Common myeloid progenitor, CD34-positive (primary cell): ENCODE results near the gene CDH4.
A peak's percentile ranks its signal among the peaks of the same experiment; 100 is the strongest.

Experiments
- CTCF ChIA-PET: fragments of 350-600 bp; sonication (Branson Sonifier 250); formaldehyde crosslinking; loops from one replicate; lab custom pipeline; 2021; ENCODE audit warnings: antibody characterized with exemption; lab: Charles Lee
- POLR2A ChIA-PET: fragments of 350-600 bp; sonication (Branson Sonifier 250); formaldehyde crosslinking; loops from one replicate; lab custom pipeline; 2021; ENCODE audit warnings: antibody characterized with exemption; lab: Charles Lee
- DNase-seq, 3 donors: peaks; one replicate each; pipeline versions ENCODE4 v3.0.0 to v3.0.0-alpha.2; 2013
- H3K27ac ChIP-seq, 2 experiments: 1 replicate in 1 of 2; 2 replicates in 1 of 2; pipeline ENCODE4 v1.7.0; 2013; ENCODE audit warnings: inconsistent platforms in 2 of 2, low read length in 2 of 2, mild to moderate bottlenecking in 2 of 2, low read depth in 1 of 2, moderate library complexity in 1 of 2; ENCODE audit not compliant: severe bottlenecking in 2 of 2, insufficient read depth in 1 of 2, poor library complexity in 1 of 2
- H3K27me3 ChIP-seq, 5 experiments: replicated peaks in 2 of 5; 1 replicate in 3 of 5; 2 replicates in 2 of 5; pipeline versions ENCODE4 v1.6.1 to v1.7.0; 2013; ENCODE audit warnings: low read length in 4 of 5, mild to moderate bottlenecking in 2 of 5, moderate library complexity in 2 of 5, inconsistent platforms in 1 of 5; ENCODE audit not compliant: insufficient read depth in 5 of 5, control insufficient read depth in 4 of 5
- H3K36me3 ChIP-seq, 4 experiments: 1 replicate in 2 of 4; 2 replicates in 2 of 4; pipeline versions ENCODE4 v1.6.1 to v1.7.0; 2013; ENCODE audit warnings: low read length in 3 of 4, control low read depth in 1 of 4, mild to moderate bottlenecking in 1 of 4; ENCODE audit not compliant: control insufficient read depth in 4 of 4, insufficient read depth in 4 of 4
- H3K4me1 ChIP-seq, 4 experiments: 1 replicate in 3 of 4; 2 replicates in 1 of 4; pipeline versions ENCODE4 v1.6.1 to v1.7.1; 2013; ENCODE audit warnings: low read length in 3 of 4, mild to moderate bottlenecking in 3 of 4, control low read depth in 1 of 4, inconsistent platforms in 1 of 4, moderate library complexity in 1 of 4; ENCODE audit not compliant: control insufficient read depth in 4 of 4, insufficient read depth in 4 of 4; ENCODE audit errors: control extremely low read depth in 1 of 4
- H3K4me3 ChIP-seq, 7 experiments: 1 replicate in 4 of 7; 2 replicates in 3 of 7; pipeline versions ENCODE4 v1.5.1 to v1.7.0; 2013; ENCODE audit warnings: mild to moderate bottlenecking in 7 of 7, low read length in 6 of 7, moderate library complexity in 6 of 7, inconsistent platforms in 2 of 7, low read depth in 2 of 7, control low read depth in 1 of 7; ENCODE audit not compliant: insufficient read depth in 4 of 7, control insufficient read depth in 1 of 7; ENCODE audit errors: extremely low read depth in 1 of 7
- H3K9me3 ChIP-seq, 5 experiments: 1 replicate in 4 of 5; 2 replicates in 1 of 5; pipeline versions ENCODE4 v1.6.1 to v1.7.1; 2013; ENCODE audit warnings: low read length in 4 of 5, mild to moderate bottlenecking in 2 of 5, inconsistent platforms in 1 of 5, low read depth in 1 of 5, moderate library complexity in 1 of 5; ENCODE audit not compliant: control insufficient read depth in 4 of 5, insufficient read depth in 2 of 5; ENCODE audit errors: control extremely low read depth in 1 of 5
- WGBS: methylation state at CpG from one replicate; pipeline ENCODE4 v1.1.5; 2013; ENCODE audit not compliant: insufficient coverage; 5-methylcytosine and 5-hydroxymethylcytosine counted together

Gene CDH4

GRCh38 chr20:61257611-61258010 is 5.5 kb downstream of the CDH4 start:
- ChIA-PET CTCF (no interaction called here), POLR2A (no interaction called here)
- peaks cover 0 to 6% (median 0%) of the 10 kb centered on the region in 5 experiments for H3K9me3 ChIP-seq
- 98% methylated on average over 19 of the region's 20 CpGs for WGBS
- peaks cover 4 to 33% (median 10%) of the 10 kb centered on the region in 5 experiments for H3K27me3 ChIP-seq
- peaks cover 0 to 34% (median 19%) of the 10 kb centered on the region in 4 experiments for H3K4me1 ChIP-seq
- no peak overlapping the region for H3K4me3 ChIP-seq
- no peaks in the 10 kb centered on the region for H3K36me3 ChIP-seq
- DNase-seq, result no peak
- no peak overlapping the region for H3K27ac ChIP-seq

DNA sequence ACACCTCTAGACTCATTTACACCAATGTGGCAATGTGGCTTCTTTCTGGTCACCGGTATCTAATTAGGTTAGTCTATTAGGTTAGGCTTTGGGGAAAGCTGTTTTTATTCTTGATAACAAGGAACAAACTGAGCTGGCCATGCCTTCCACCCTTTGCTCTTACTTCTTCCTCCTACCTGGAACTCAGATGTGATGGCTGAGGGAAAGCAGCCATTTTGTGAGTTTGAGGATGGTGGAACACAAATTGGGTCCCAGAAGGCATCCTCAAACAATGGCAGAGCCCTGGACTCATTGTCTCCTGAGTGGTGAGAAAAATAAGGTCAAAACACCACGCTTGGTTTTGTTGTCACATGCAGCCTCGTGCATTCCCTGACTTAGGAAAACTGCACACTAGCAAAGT is 7.7 kb downstream of the CDH4 start:
- DNase-seq, result no peak
- Histone ChIP-seq H3K27ac (no peak overlapping the region), H3K4me1 (peaks cover 0 to 16% (median 7%) of the 10 kb centered on the region in 4 experiments), H3K27me3 (peaks cover 0 to 22% (median 9%) of the 10 kb centered on the region in 5 experiments), H3K36me3 (peaks cover 0 to 2% (median 0%) of the 10 kb centered on the region in 4 experiments), H3K4me3 (no peak overlapping the region), H3K9me3 (peaks cover 0 to 6% (median 0%) of the 10 kb centered on the region in 5 experiments)
- CTCF ChIA-PET, result interaction anchor here (3.2 kb wide), 1 partner anchor 1202 kb away, joined by 14 read pairs; no protein-coding TSS in a partner anchor
- POLR2A ChIA-PET, result no interaction called here
- WGBS, result 100% methylated on average over 2 of the region's 3 CpGs

GRCh38 chr20:61260905-61261304 is 8.8 kb downstream of the CDH4 start:
- DNase-seq, result no peak
- 71% methylated on average over 7 of the region's 7 CpGs for WGBS
- H3K4me3 ChIP-seq, result no peak overlapping the region
- peaks cover 0 to 6% (median 0%) of the 10 kb centered on the region in 5 experiments for H3K9me3 ChIP-seq
- no peak overlapping the region for H3K27ac ChIP-seq
- H3K36me3 ChIP-seq, result peaks cover 0 to 2% (median 0%) of the 10 kb centered on the region in 4 experiments
- CTCF ChIA-PET, result interaction anchor here (3.2 kb wide), 1 partner anchor 1203 kb away, joined by 14 read pairs; no protein-coding TSS in a partner anchor
- peaks cover 0 to 16% (median 7%) of the 10 kb centered on the region in 4 experiments for H3K4me1 ChIP-seq
- POLR2A ChIA-PET, result no interaction called here
- H3K27me3 ChIP-seq, result peaks cover 0 to 13% (median 0%) of the 10 kb centered on the region in 5 experiments

GRCh38 chr20:61262036-61262435 is 10.0 kb downstream of the CDH4 start:
- Histone ChIP-seq H3K9me3 (peaks cover 0 to 6% (median 0%) of the 10 kb centered on the region in 5 experiments), H3K36me3 (peaks cover 0 to 2% (median 0%) of the 10 kb centered on the region in 4 experiments), H3K4me1 (peaks cover 0 to 8% (median 4%) of the 10 kb centered on the region in 4 experiments), H3K4me3 (no peak overlapping the region), H3K27ac (no peak overlapping the region), H3K27me3 (peaks cover 0 to 6% (median 0%) of the 10 kb centered on the region in 5 experiments)
- WGBS, result 87% methylated on average over 18 of the region's 18 CpGs
- ChIA-PET CTCF (interaction anchor here (1.0 to 3.2 kb wide), 4 partner anchors 9 to 1207 kb away, joined by 3 to 14 read pairs (median 8); no protein-coding TSS in a partner anchor), POLR2A (no interaction called here)
- DNase-seq, result no peak

DNA sequence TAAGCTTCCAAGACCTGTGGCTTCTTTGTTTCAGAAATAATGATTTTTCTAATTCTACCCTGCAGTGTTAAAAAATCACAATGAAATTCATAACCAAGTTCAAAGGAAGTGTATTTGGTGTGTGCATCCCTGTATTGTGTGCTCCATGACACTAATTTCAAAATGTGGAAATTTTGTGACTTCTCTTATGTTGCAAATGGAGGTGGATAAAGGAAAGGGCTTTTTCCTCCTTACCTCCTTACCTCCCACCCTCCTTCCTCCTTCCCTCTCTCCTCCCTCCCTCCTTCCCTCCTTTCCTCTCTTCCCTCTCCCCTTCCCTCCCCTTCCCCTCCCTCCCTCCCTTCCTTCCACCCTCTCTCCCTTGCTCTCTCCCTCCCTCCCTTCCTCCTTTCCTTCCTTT is 10.5 kb downstream of the CDH4 start:
- H3K9me3 ChIP-seq, result peaks cover 0 to 6% (median 0%) of the 10 kb centered on the region in 5 experiments
- CTCF ChIA-PET, result interaction anchor here (1.0 to 3.2 kb wide), 6 partner anchors 9 to 1208 kb away, joined by 3 to 14 read pairs (median 6); no protein-coding TSS in a partner anchor
- no peak for DNase-seq
- no peak overlapping the region for H3K4me3 ChIP-seq
- H3K27me3 ChIP-seq, result peaks cover 0 to 6% (median 0%) of the 10 kb centered on the region in 5 experiments
- H3K4me1 ChIP-seq, result peaks cover 0 to 3% (median 2%) of the 10 kb centered on the region in 4 experiments
- POLR2A ChIA-PET, result no interaction called here
- H3K36me3 ChIP-seq, result peaks cover 0 to 2% (median 0%) of the 10 kb centered on the region in 4 experiments
- no peak overlapping the region for H3K27ac ChIP-seq

DNA sequence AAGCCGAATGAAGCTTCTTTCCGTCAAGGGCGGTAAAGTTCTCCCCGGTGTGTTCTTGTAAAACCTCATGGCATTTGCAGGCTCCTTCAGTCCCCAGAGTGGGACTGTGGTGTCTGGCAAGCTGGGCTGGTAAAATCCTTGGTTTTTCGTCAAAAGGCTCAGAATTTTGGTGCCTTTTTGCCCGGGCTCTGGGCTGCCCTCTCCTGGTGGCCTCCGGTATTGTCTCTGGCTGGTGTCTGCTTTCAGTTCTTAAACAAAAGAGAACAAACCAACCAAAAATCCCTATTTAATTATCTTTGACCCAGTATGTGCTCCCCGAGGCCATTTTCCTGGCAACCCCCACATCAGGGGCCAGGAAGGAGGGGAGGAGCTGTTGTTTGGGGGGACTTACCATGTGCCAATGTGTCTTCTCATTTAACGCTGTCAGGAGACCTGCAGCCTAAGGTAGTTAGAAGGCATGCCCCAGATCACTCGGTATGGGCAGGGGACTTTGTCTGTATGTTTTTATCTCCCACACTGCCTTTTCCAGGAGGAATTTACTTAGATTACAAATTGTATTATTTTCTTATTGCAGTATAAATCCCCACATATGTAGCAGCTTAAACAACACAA is 11.1 kb downstream of the CDH4 start:
- CTCF ChIA-PET, result interaction anchor here (1.3 to 3.2 kb wide), 5 partner anchors 10 to 1206 kb away, joined by 3 to 14 read pairs (median 7); no protein-coding TSS in a partner anchor
- H3K27me3 ChIP-seq, result peaks cover 0 to 6% (median 0%) of the 10 kb centered on the region in 5 experiments
- H3K4me3 ChIP-seq, result no peak overlapping the region
- peaks cover 0 to 6% (median 0%) of the 10 kb centered on the region in 5 experiments for H3K9me3 ChIP-seq
- POLR2A ChIA-PET, result no interaction called here
- WGBS, result 45% methylated on average over 7 of the region's 10 CpGs
- H3K27ac ChIP-seq, result no peak overlapping the region
- peaks cover 0 to 2% (median 0%) of the 10 kb centered on the region in 4 experiments for H3K36me3 ChIP-seq
- DNase-seq, result peak in 2 of 3 donors; percentile 33 to 49
- no peaks in the 10 kb centered on the region for H3K4me1 ChIP-seq

DNA sequence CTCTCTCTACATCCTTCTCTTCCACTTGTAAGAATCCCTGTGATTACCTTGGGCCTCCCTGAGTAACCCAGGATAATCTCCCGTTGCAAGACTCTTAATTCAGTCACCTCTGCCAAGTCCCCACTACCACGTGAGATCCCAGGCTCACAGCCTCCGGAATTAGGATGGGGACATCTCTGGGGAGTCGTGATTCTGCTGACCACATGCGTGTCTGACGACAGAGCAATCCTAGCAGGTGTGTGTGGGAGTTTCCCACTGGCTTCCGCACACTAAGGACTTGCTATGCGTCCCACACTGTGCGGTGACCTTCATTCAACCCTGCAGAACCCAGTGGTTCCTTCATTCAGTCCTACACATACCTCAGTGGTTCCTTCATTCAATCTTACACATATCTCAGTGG is 11.9 kb downstream of the CDH4 start:
- WGBS, result 95% methylated on average over 9 of the region's 9 CpGs
- H3K27me3 ChIP-seq, result peaks cover 0 to 6% (median 0%) of the 10 kb centered on the region in 5 experiments
- ChIA-PET POLR2A (no interaction called here), CTCF (interaction anchor here (1.4 to 2.8 kb wide), 2 partner anchors 10 to 14 kb away, joined by 7 to 11 read pairs; no protein-coding TSS in a partner anchor)
- peaks cover 0 to 6% (median 0%) of the 10 kb centered on the region in 4 experiments for H3K36me3 ChIP-seq
- no peak overlapping the region for H3K4me3 ChIP-seq
- peaks cover 0 to 6% (median 0%) of the 10 kb centered on the region in 5 experiments for H3K9me3 ChIP-seq
- H3K4me1 ChIP-seq, result no peaks in the 10 kb centered on the region
- no peak overlapping the region for H3K27ac ChIP-seq
- DNase-seq, result no peak
